Ureter (tissue), 1 donor: ENCODE results near the gene WDR82. TPM values are rescaled to one million over a fixed set of nuclear protein-coding genes. Genes with fewer than 3 reads are reported as not detected.
A peak's percentile ranks its signal among the peaks of the same experiment; 100 is the strongest.
"Not testable (repeated sequence)": the region's sequence is repeated elsewhere in the genome, so short reads cannot be mapped to it uniquely, and the experiment has no call there.

Experiments
- DNase-seq: peaks from one replicate; pipeline ENCODE4 v3.0.0-alpha.2; 2020; ENCODE audit warnings: low spot score
- total RNA-seq: library from RNA; stranded (reverse); gene quantifications from one replicate; pipeline ENCODE4 v1.2.4, GENCODE V29; 2023
- donor health status: DM: yes; HTN: yes; CAD: no.

Gene WDR82
- total RNA-seq, 1 donor from 2014 or later, result 81.6 TPM

- DNase-seq, result no peak
These were observed 11.5 kb upstream of the WDR82 start for GRCh38 chr3:52289747-52290595.

GRCh38 chr3:52289338-52289746 lies 10.9 kb upstream of the WDR82 start:
- DNase-seq, result no peak

- DNase-seq, result no peak
These were observed 10.2 kb upstream of the WDR82 start for GRCh38 chr3:52288674-52289073.

- DNase-seq, result no peak
These were observed 8.3 kb upstream of the WDR82 start for GRCh38 chr3:52286777-52287110.

- DNase-seq, result not testable (repeated sequence)
These were observed 5.6 kb upstream of the WDR82 start for GRCh38 chr3:52284051-52284450.

- DNase-seq, result no peak
These were observed 4.9 kb upstream of the WDR82 start for GRCh38 chr3:52283306-52283705.

- DNase-seq, result no peak
These were observed 3.7 kb upstream of the WDR82 start for GRCh38 chr3:52281981-52282801.

- DNase-seq, result no peak
These were observed 1.6 kb upstream of the WDR82 start for GRCh38 chr3:52280050-52280461.

- no peak for DNase-seq
These were observed 1.1 kb upstream of the WDR82 start for GRCh38 chr3:52279596-52279995.

GRCh38 chr3:52277972-52278509 lies 408 bp downstream of the WDR82 start:
- no peak for DNase-seq

GRCh38 chr3:52277071-52277964 lies 1.1 kb downstream of the WDR82 start:
- peak; percentile 86 for DNase-seq

GRCh38 chr3:52274781-52275180 lies 3.7 kb downstream of the WDR82 start:
- DNase-seq, result not testable (repeated sequence)

- no peak for DNase-seq
These were observed 5.6 kb downstream of the WDR82 start for GRCh38 chr3:52272831-52273230.

- not testable (repeated sequence) for DNase-seq
These were observed 6.3 kb downstream of the WDR82 start for GRCh38 chr3:52272172-52272571.

GRCh38 chr3:52270252-52270754 lies 8.1 kb downstream of the WDR82 start:
- no peak for DNase-seq

GRCh38 chr3:52269776-52270175 lies 8.7 kb downstream of the WDR82 start:
- DNase-seq, result no peak

GRCh38 chr3:52268036-52268435 lies 10.4 kb downstream of the WDR82 start:
- DNase-seq, result no peak

- DNase-seq, result no peak
These were observed 13.1 kb downstream of the WDR82 start for GRCh38 chr3:52265387-52265786.

GRCh38 chr3:52262447-52262846 lies 16.0 kb downstream of the WDR82 start:
- no peak for DNase-seq

GRCh38 chr3:52259448-52259847 lies 19.0 kb downstream of the WDR82 start:
- DNase-seq, result no peak

GRCh38 chr3:52259035-52259434 lies 19.4 kb downstream of the WDR82 start:
- no peak for DNase-seq
